ENCODE results near the gene ASCL4. TPM values are rescaled to one million over a fixed set of nuclear protein-coding genes. Genes with fewer than 3 reads are reported as not detected.

Gene ASCL4
- total RNA-seq, 4 donors from 2014 or later, result not detected

GRCh38 chr12:107759410-107759809, 15.1 kb upstream of the ASCL4 start:
- peaks cover 7 to 37% (median 22%) of the 10 kb centered on the region in 3 donors for H3K4me1 ChIP-seq
- H3K36me3 ChIP-seq, result peaks cover 9 to 39% of the 10 kb centered on the region in 2 donors
- ATAC-seq, result no peak
- no peak overlapping the region for H3K27ac ChIP-seq
- TF ChIP-seq, protein P1, sequence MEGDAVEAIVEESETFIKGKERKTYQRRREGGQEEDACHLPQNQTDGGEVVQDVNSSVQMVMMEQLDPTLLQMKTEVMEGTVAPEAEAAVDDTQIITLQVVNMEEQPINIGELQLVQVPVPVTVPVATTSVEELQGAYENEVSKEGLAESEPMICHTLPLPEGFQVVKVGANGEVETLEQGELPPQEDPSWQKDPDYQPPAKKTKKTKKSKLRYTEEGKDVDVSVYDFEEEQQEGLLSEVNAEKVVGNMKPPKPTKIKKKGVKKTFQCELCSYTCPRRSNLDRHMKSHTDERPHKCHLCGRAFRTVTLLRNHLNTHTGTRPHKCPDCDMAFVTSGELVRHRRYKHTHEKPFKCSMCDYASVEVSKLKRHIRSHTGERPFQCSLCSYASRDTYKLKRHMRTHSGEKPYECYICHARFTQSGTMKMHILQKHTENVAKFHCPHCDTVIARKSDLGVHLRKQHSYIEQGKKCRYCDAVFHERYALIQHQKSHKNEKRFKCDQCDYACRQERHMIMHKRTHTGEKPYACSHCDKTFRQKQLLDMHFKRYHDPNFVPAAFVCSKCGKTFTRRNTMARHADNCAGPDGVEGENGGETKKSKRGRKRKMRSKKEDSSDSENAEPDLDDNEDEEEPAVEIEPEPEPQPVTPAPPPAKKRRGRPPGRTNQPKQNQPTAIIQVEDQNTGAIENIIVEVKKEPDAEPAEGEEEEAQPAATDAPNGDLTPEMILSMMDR (IDR thresholded peaks at IDR 0.05), result no peak
- TF ChIP-seq POLR2AphosphoS5 (IDR thresholded peaks at IDR 0.05) (no peak), POLR2A (IDR thresholded peaks at IDR 0.05) (no peak), EP300 (IDR thresholded peaks at IDR 0.05) (no peak)
- H3K4me3 ChIP-seq, result peak overlapping the region in 1 of 2 donors; percentile 70
- H3K9me3 ChIP-seq, result no peaks in the 10 kb centered on the region
- H3K27me3 ChIP-seq, result no peaks in the 10 kb centered on the region
- WGBS, 2 donors (ENCODE audit: low coverage in 1 of 2), result 39 to 54% methylated on average over 3 of the region's 3 CpGs

GRCh38 chr12:107760207-107760808, 14.2 kb upstream of the ASCL4 start:
- peak overlapping the region in 3 of 4 donors; percentile 77 to 88 (median 79) for H3K27ac ChIP-seq
- no peak for TF ChIP-seq POLR2AphosphoS5 (IDR thresholded peaks at IDR 0.05)
- TF ChIP-seq EP300 (IDR thresholded peaks at IDR 0.05), result no peak
- no peak for TF ChIP-seq POLR2A (IDR thresholded peaks at IDR 0.05)
- TF ChIP-seq, protein P1 (IDR thresholded peaks at IDR 0.05), result no peak
- WGBS, 2 donors (ENCODE audit: low coverage in 1 of 2), result 4 to 7% methylated on average over 11 to 12 of the region's 30 CpGs
- H3K9me3 ChIP-seq, result no peaks in the 10 kb centered on the region
- H3K36me3 ChIP-seq, result peaks cover 3 to 30% of the 10 kb centered on the region in 2 donors
- H3K4me1 ChIP-seq, result peaks cover 7 to 37% (median 22%) of the 10 kb centered on the region in 3 donors
- H3K27me3 ChIP-seq, result no peaks in the 10 kb centered on the region
- peak overlapping the region; percentile 70 to 73 for H3K4me3 ChIP-seq
- ATAC-seq, result no peak

DNA sequence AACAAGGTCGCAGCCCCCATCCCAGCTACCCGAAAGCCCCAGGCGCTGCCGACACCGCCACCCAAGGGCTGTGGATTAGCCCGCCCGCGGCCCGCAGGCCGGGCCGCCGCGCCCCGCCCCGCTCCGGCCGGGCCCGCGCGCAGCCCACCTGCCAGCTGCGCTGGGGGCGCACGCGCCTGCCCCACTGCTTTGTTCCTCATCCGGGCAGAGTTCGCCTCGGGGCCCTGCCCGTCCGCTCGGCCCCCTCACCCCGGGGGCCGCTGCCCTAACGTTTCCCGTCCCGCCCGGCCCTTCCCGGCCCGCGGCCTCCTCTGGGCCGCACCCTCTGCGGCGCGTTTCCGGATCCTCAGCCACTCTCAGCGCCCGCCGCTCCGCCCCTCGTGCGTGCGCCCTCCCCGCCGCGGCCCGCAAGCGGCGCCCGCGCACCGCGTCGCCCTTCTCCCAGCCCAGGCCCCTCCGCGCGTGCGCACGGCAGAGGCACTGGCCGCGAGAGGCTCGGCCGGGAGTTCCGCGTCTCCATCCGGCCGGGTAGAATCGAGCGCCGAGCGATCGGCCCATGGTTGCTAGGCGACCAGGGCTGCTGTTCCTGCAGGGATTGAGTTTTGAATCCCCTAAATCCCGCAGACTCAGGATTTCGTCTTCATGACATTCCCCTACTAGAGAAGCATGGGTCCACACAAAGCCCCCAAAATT, 13.5 kb upstream of the ASCL4 start, which contains the start of gene PRDM4:
TSS of gene PRDM4 (minus strand) at position 329 of the 693 bp plus-strand sequence. CDS start 622 bp downstream, outside the sequence.
- H3K9me3 ChIP-seq, result no peaks in the 10 kb centered on the region
- no CpG with 5 or more reads among the region's 83 CpGs for whole genome bisulfite sequencing, 2 donors (ENCODE audit: low coverage in 1 of 2)
- no peaks in the 10 kb centered on the region for H3K27me3 ChIP-seq
- H3K27ac ChIP-seq, result peak within 1 kb of the TSS; percentile 3 to 88 (median 78)
- peak within 1 kb of the TSS; percentile 70 to 73 for H3K4me3 ChIP-seq
- peak; percentile 99 for ATAC-seq
- TF ChIP-seq POLR2A (IDR thresholded peaks at IDR 0.05), result peak; percentile 93
- no peak for TF ChIP-seq EP300 (IDR thresholded peaks at IDR 0.05)
- TF ChIP-seq, protein P1 (IDR thresholded peaks at IDR 0.05), result peak in 3 of 4 experiments; percentile 50 to 63 (median 50)
- TF ChIP-seq POLR2AphosphoS5 (IDR thresholded peaks at IDR 0.05), result peak; percentile 90
- H3K4me1 ChIP-seq, result peaks cover 7 to 37% (median 22%) of the 10 kb centered on the region in 3 donors
- peaks cover 3 to 23% of the 10 kb centered on the region in 2 donors for H3K36me3 ChIP-seq

DNA sequence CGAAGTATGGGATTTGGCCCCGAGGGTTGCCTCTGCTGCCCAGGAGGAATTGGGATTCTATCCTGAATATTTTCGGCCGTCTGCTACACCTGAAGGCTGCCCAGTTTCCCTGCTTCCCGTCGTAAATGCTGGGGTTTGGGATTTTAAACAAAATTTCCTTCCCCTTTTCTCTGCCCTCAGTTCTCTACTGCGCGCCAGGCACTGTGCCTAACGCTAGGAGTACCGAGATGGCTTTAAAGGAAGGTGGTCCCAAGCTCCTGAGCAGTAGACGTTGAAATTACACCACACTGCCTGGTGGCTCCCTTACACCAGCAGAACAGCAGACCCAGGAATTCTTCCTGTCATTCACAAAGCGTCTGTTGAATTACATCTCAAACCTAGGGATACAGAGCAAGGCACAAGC, 13.0 kb upstream of the ASCL4 start:
- Histone ChIP-seq H3K36me3 (peaks cover 0 to 18% of the 10 kb centered on the region in 2 donors), H3K27ac (peak overlapping the region; percentile 3 to 88 (median 78)), H3K4me1 (peaks cover 7 to 37% (median 22%) of the 10 kb centered on the region in 3 donors), H3K4me3 (peak overlapping the region; percentile 70 to 73), H3K9me3 (no peaks in the 10 kb centered on the region), H3K27me3 (no peaks in the 10 kb centered on the region)
- no peak for ATAC-seq
- WGBS, 2 donors (ENCODE audit: low coverage in 1 of 2), result 1% methylated on average over 10 of the region's 12 CpGs; no CpG with 5 or more reads in 1 of the 2 donors
- no peak for TF ChIP-seq EP300 (IDR thresholded peaks at IDR 0.05)
- no peak for TF ChIP-seq POLR2A (IDR thresholded peaks at IDR 0.05)
- no peak for TF ChIP-seq POLR2AphosphoS5 (IDR thresholded peaks at IDR 0.05)
- TF ChIP-seq, protein P1 (IDR thresholded peaks at IDR 0.05), result peak in 1 of 4 experiments; percentile 3
